GM19397 (cell line): ENCODE data around the gene THSD4.

Experiments
- ATAC-seq: cut with Tn5 transposase; IDR thresholded peaks from one replicate; pipeline ENCODE4 v1.9.1; 2021; ENCODE audit warnings: mild to moderate bottlenecking, moderate library complexity; ENCODE audit not compliant: unreplicated experiment

Gene THSD4

DNA sequence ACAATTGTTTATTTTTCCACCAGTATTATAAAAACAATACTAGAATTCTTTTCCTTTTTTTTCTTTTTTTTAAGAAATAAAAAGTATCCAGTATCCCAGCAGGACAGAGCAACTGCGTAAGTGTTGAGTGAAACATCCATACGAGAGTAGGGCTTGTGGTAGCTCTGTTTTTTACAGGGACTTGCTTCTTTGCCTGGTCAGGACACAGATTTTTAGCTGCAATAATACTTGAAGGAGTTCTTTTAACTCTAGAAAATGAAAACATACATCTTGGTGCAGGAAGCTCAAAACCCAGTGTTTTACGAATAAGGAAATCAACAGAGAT, 397.4 kb downstream of the THSD4 start:
- ATAC-seq = no peak

GRCh38 chr15:71515375-71516186, 400.3 kb downstream of the THSD4 start:
- no peak for ATAC-seq

DNA sequence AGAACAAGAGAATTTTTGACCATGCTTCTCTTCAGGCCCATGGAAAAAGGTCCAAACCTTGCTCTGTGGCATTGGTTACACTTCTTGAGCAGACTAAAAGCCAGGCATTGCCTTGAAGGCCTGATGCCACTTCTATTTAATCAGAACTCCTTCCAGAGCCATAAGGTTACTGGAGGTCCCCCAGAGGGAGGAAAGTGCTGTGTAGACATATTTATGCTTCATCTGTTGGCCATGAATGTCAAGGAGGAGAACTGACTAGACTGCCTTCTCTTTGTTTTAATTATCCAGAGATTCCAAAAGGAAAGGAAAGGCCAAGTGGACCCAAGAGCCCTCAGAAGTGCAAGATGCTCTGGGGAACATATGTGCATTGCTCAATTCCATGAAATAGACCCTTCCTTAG, 402.5 kb downstream of the THSD4 start:
- ATAC-seq = no peak

DNA sequence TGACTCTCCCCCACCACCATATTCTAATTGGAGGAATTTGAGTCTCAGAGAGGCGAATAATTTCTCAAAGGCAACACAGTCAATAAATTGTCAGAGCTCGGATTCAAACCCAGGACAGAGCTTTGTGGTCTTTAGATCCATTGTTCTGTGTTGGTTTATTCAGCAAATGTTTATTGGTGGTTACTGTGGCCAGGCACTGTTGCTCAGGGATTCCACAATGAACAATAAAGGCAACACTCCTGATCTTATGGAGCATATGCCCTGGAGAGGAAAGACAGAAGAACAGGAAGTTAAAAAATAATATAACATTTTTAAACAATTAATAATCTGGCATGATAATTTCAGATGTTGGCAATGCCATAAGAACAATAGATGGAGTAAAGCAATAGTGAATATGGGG, 403.4 kb downstream of the THSD4 start:
- no peak for ATAC-seq

GRCh38 chr15:71526060-71526820, 411.0 kb downstream of the THSD4 start:
- ATAC-seq = no peak

DNA sequence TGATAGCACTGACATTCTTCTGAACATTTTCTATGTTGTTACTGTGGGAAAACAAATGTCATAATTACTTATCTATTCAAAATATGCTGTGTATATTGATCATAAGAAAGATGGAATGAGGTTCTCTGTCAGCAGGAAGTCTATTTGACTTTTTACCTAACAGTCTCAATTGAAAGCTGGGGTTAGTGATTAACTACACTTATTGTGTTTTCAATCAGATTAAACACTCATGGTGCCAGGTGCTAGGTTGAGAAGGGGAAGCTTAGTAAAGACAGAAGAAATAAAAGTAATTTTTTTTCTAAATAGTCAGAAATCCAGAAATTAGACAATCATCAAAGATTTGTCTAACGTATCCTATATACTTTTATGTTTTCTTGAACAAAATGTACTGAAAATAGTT, 414.1 kb downstream of the THSD4 start:
- no peak for ATAC-seq

DNA sequence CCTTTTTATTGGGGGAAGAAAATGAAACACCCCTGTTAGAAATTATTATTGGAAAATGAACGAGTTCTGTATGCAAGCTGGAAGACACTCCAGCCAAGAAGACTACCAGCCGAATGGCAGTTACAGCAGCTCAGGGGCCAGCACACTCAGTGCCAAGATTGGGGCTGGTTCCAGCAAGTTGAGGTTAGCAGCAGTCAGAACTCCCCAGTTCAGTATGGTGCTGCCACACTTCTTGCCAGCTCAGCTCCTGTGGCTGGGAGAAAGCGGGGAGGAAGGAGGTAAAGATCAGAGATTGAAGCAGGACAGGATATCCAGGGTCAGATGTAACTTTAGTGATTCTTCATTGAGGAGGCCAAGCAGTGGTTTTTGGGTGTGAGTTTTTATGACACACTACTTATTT, 414.8 kb downstream of the THSD4 start:
- no peak for ATAC-seq

DNA sequence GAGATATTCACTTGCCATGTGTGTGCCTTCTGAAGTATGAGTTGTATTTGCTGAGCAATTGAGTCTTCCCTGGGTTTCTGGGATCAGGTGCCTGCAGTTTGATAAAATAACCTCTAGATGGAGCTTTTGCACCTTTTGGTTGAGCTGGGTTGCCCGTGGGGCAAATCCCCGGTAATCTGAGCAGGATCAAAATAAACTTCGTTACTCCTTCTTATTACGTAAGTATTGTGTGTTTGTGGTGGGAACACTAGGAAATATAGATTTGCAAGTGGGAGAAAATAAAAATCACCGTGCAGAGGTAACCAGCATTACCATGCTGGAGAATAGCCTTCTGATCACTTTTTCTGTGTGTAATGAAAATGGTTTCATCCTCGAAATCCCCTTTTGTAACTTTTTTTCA, 417.7 kb downstream of the THSD4 start:
- ATAC-seq = no peak

DNA sequence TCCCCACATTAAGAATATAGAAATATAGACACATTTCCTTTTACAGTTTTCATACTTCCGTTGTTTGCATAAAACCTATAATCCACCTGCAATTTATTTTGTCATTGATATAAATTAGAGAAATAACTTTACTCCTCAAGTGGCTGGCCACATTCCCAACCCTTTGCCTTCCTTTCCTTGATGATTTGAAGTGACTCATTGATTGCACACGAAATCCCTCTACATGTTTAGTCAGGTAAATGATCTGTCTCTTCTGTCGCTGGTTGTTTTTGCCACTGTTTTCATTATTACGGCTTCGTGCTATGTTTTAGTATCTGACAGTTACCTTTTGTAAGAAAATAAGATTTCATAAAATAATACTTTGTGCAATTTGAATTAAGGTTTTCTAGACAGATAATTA, 422.9 kb downstream of the THSD4 start:
- ATAC-seq = no peak

- ATAC-seq = no peak
These were observed 426.5 kb downstream of the THSD4 start for GRCh38 chr15:71541746-71542145.

- no peak for ATAC-seq
These were observed 427.6 kb downstream of the THSD4 start for GRCh38 chr15:71542836-71543235.

DNA sequence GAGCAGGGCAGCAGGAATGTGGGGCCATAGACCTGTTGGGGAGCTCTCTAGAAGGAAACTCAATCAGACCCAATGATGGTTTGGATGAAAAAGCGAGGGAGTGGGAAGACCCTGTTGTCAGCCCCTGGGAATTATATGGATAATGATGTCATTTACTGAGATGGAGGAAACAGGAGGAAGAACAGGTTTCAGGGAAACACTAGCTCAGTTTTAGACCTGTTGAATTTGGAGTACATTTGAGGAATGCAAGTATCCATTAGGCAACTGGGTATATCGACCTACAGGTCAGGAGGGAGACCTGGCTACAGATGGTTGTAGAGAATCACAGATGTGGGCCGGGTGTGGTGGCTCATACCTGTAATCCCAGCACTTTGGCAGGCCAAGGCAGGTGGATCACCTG, 428.1 kb downstream of the THSD4 start:
- no peak for ATAC-seq

- no peak for ATAC-seq
These were observed 430.0 kb downstream of the THSD4 start for GRCh38 chr15:71545223-71545760.

DNA sequence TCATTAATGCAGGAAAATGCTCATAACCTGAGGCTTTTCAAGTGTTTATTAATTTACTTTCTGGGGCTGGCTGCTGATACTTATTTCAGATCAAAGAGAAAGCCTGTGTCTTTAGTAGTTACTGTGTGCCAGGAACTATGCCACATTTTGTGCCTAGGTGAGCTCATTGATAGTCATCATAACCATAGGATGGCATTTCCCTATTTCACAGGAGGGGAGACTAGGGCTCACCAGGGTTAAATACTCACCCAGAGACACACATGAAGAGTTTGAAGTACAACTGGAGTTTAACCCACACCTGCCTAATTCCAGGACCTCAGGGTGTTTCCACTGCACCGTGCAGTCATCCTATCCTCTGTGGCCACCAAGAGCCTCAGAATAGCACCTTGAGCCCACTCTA, 430.7 kb downstream of the THSD4 start:
- ATAC-seq = no peak

DNA sequence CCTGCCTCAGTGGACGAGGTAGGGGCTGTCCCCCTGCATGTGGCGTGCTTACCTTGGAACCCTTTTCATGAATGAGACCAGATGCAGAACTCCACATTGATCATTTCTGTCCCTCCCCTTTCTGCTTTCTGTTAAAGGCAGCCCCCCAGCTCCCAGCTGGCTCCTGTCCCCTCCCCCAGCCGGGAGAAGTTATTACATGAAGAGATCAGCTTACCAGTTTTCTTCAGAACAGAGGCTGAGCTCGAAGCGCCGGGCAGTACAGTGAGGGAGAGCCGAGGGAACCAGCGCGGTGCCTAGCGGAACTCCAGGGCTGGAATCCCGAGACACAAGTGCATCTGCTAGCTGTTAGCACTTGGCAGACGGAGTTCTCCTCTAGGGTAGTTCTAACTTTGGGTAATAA, 431.7 kb downstream of the THSD4 start:
- no peak for ATAC-seq

DNA sequence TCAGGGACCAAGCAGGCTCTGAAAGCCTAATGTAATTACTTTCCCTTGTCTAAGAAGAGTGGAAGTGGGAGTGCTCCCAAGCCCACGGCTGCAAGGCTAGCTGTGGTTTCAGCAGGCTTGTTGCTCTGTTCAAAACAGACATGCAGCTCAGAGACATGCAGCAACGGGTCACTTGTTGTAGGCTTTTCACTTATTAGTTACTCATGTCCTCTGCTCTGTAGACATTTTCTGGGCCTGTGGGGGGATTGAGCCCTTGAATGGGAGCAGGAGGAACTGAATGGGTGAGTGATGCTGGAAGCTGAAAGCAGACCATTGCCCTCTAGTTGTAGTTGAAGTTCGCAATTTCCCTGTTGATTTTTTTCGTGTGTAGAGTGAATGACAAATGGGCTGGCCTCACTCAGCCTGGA, 433.1 kb downstream of the THSD4 start:
- ATAC-seq = no peak

DNA sequence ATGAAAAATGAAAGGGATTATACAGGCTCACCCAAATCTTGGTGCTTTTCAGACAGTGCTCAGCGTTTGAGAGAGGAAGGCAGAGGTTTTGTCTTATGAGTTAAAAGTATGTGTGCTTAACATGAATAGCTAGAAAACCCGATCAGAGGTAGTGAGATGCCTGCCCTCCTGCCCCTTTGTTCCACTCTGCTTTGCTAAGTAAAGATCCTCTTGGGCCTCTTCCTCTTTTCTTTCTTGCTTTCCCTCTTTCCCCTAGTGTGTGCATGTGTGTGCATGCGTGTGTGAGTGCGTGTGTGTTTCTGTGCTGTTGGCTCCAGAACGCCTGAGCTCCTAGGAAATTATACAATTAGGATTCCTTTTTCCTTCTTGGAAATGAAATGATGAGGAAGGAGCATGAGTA, 433.8 kb downstream of the THSD4 start:
- no peak for ATAC-seq

GRCh38 chr15:71549697-71550096, 434.4 kb downstream of the THSD4 start:
- no peak for ATAC-seq

DNA sequence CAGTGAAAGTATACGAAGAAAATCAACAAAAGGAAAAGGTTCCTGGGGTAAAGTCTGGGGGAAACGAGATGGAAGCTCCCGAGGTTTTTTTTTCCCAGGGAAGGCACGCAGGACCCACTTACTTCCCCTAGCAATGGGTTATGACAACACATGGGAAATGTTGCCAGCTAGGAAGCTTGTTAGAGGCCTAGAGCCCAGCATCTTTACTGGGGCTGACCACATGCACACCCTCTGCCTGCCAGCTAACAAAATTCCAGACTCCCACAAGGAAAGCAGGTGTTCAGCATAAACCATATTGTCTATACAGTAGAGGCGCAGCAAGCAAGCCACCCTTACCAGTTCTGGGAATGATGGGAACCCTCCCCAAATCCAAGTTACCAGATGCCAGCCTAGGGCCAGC, 436.3 kb downstream of the THSD4 start:
- no peak for ATAC-seq

DNA sequence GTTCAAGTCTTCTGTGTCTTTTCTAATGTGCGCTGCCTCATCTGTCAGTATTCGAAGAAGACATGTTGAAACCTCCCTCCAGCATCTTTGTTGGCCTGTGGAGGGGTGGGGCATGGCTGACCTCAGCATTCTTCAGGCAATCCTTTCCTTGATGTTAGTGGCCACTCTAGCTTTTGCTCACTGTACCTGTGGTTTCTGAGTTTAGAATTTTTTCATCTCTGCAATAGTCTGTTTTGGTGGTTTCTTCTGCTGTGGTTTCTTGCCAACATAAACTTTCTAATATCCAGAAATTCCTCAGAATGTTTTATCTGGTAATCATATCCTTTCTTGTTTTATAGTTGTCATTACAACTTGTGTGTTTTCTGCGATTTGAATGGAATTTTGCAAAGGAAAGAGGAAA, 443.8 kb downstream of the THSD4 start:
- no peak for ATAC-seq

GRCh38 chr15:71559616-71560015, 444.3 kb downstream of the THSD4 start:
- ATAC-seq = no peak

DNA sequence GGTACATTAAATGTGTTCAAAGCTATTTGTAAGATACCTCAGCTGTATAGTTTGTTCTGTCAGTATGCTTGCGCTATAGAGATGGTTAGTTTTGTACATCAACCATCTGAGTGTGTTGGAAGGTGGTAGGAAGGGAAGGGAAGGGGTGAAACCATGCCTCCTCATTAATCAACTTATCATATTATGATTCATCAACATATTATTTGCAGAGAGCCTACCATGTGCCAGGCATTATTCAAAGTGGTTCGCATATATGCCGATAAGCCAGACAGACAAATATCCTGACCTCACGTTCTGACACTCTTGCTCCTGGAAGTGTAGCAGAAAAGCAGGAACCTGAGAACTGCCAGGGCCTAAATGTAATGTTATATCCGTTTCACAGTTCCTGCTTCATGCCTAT, 447.0 kb downstream of the THSD4 start:
- ATAC-seq = no peak
